SK-N-SH (cell line): ENCODE results near the gene PRMT7. TPM values are rescaled to one million over a fixed set of nuclear protein-coding genes. Genes with fewer than 3 reads are reported as not detected.

ENCODE experiments used
- CTCF ChIA-PET: fragments of 300-600, 350-600 bp; formaldehyde crosslinking; extraction: SDS; loops from one replicate; lab custom pipeline; 2021; lab: Yijun Ruan, JAX
- POLR2A ChIA-PET: fragments of 350-600 bp; sonication (Branson Sonifier 250); formaldehyde crosslinking; extraction: SDS; loops from one replicate; lab custom pipeline; 2020; ENCODE audit warnings: antibody characterized with exemption, inconsistent platforms; lab: Yijun Ruan, JAX
- DNase-seq: peaks from one replicate; pipeline ENCODE4 v3.0.0; 2012
- H2AFZ ChIP-seq: fragments of 200-600 bp; sonication (generic); 2 replicates; pipeline ENCODE4 v1.8.1; 2016; ENCODE audit warnings: antibody characterized with exemption, mild to moderate bottlenecking, low read depth
- H3F3A ChIP-seq: fragments of 200-600 bp; sonication (generic); replicated peaks from 2 replicates; pipeline ENCODE3; 2016; ENCODE audit warnings: antibody characterized with exemption, mild to moderate bottlenecking; ENCODE audit not compliant: insufficient read depth
- H3K27ac ChIP-seq, 2 experiments: fragments of 200-500 bp in 1 of 2; fragments of 200-600 bp in 1 of 2; sonication (Bioruptor generic) in 1 of 2; sonication (generic), shearing (Covaris generic) in 1 of 2; 2 replicates each; pipeline versions ENCODE4 v1.5.1 to v1.6.1; 2014 to 2016; ENCODE audit warnings: low read depth in 2 of 2, inconsistent platforms in 1 of 2, low read length in 1 of 2, mild to moderate bottlenecking in 1 of 2, mixed read lengths in 1 of 2
- H3K27me3 ChIP-seq: fragments of 200-600 bp; sonication (generic), shearing (Covaris generic); 2 replicates; pipeline ENCODE4 v1.6.1; 2016; ENCODE audit warnings: mixed run types; ENCODE audit not compliant: insufficient read depth
- H3K36me3 ChIP-seq, 2 experiments: fragments of 200-500 bp in 1 of 2; fragments of 200-600 bp in 1 of 2; sonication (Bioruptor generic) in 1 of 2; sonication (generic) in 1 of 2; replicated peaks in 1 of 2; 2 replicates each; pipeline versions ENCODE3 to v1.5.1; 2014 to 2016; ENCODE audit warnings: low read length in 1 of 2, mild to moderate bottlenecking in 1 of 2; ENCODE audit not compliant: insufficient read depth in 2 of 2, control insufficient read depth in 1 of 2
- H3K4me1 ChIP-seq, 2 experiments: fragments of 200-500 bp in 1 of 2; fragments of 200-600 bp in 1 of 2; sonication (Bioruptor generic) in 1 of 2; sonication (generic), shearing (Covaris generic) in 1 of 2; 2 replicates each; pipeline versions ENCODE4 v1.5.1 to v1.6.1; 2014 to 2016; ENCODE audit warnings: low read depth in 1 of 2, low read length in 1 of 2, mixed run types in 1 of 2; ENCODE audit not compliant: insufficient read depth in 2 of 2, control insufficient read depth in 1 of 2
- H3K4me2 ChIP-seq: fragments of 200-600 bp; sonication (generic), shearing (Covaris generic); 2 replicates; pipeline ENCODE4 v1.6.1; 2017; ENCODE audit warnings: mixed run types
- H3K4me3 ChIP-seq, 2 experiments: fragments of 200-500 bp in 1 of 2; fragments of 200-600 bp in 1 of 2; sonication (Bioruptor generic) in 1 of 2; sonication (generic), shearing (Covaris generic) in 1 of 2; 2 replicates each; pipeline versions ENCODE4 v1.5.1 to v1.8.1; 2014 to 2016; ENCODE audit warnings: low read depth in 2 of 2, inconsistent platforms in 1 of 2, low read length in 1 of 2, mild to moderate bottlenecking in 1 of 2, mixed read lengths in 1 of 2, moderate library complexity in 1 of 2
- H3K79me2 ChIP-seq: fragments of 200-600 bp; sonication (generic); 2 replicates; pipeline ENCODE4 v1.8.1; 2017; ENCODE audit warnings: mild to moderate bottlenecking; ENCODE audit not compliant: insufficient read depth
- H3K9ac ChIP-seq: fragments of 200-600 bp; sonication (generic); 2 replicates; pipeline ENCODE4 v1.6.1; 2017; ENCODE audit warnings: mixed run types
- H3K9me2 ChIP-seq: fragments of 200-600 bp; sonication (generic); 2 replicates; pipeline ENCODE4 v1.6.1; 2017; ENCODE audit warnings: mixed run types
- H3K9me3 ChIP-seq: fragments of 200-600 bp; sonication (generic); 2 replicates; pipeline ENCODE4 v1.6.1; 2017; ENCODE audit warnings: mixed run types, mild to moderate bottlenecking, moderate library complexity
- H4K20me1 ChIP-seq: fragments of 200-600 bp; sonication (generic); 2 replicates; pipeline ENCODE4 v1.6.1; 2017; ENCODE audit warnings: mild to moderate bottlenecking, mixed run types; ENCODE audit not compliant: insufficient read depth
- FOSL2 ChIP-seq: IDR thresholded peaks from 2 replicates; pipeline ENCODE4 v1.4.0; 2012; ENCODE audit warnings: low read depth, mild to moderate bottlenecking, moderate library complexity, borderline replicate concordance
- IRF3 ChIP-seq: fragments of 150-350 bp; IDR thresholded peaks from 2 replicates; pipeline ENCODE4 v1.6.1; 2016; ENCODE audit warnings: mild to moderate bottlenecking, low read depth, low read length
- NRF1 ChIP-seq: IDR thresholded peaks from 2 replicates; pipeline ENCODE4 v1.6.1; 2012; ENCODE audit warnings: low read depth, mild to moderate bottlenecking, low read length
- REST ChIP-seq: IDR thresholded peaks from 2 replicates; pipeline ENCODE4 v1.6.1; 2012; ENCODE audit warnings: mild to moderate bottlenecking, low read depth, low read length, moderate library complexity
- RFX5 ChIP-seq: IDR thresholded peaks from 2 replicates; pipeline ENCODE4 v1.6.1; 2012; ENCODE audit warnings: mild to moderate bottlenecking, improper control_type of control experiment, low read length
- RXRA ChIP-seq: IDR thresholded peaks from 2 replicates; pipeline ENCODE4 v1.4.0; 2012; ENCODE audit warnings: low read depth, mild to moderate bottlenecking, borderline replicate concordance
- SIN3A ChIP-seq: IDR thresholded peaks from 2 replicates; pipeline ENCODE4 v1.6.1; 2012; ENCODE audit warnings: low read depth, mild to moderate bottlenecking, low read length, moderate library complexity, borderline replicate concordance
- TAF1 ChIP-seq: IDR thresholded peaks from 2 replicates; pipeline ENCODE4 v1.6.1; 2012; ENCODE audit warnings: low read depth, mild to moderate bottlenecking, low read length, moderate library complexity, borderline replicate concordance
- ZBTB33 ChIP-seq: IDR thresholded peaks from 2 replicates; pipeline ENCODE4 v1.4.0; 2012; ENCODE audit warnings: low read depth, borderline replicate concordance
- WGBS: methylation state at CpG from one replicate; pipeline ENCODE4 v1.1.6; 2017; ENCODE audit warnings: low lambda C conversion rate; 5-methylcytosine and 5-hydroxymethylcytosine counted together
- polyA plus RNA-seq, 3 experiments: library from polyadenylated mRNA; depleted of rRNA; stranded (reverse); fragments of >200 nt; gene quantifications; 2 replicates each; pipeline ENCODE4 v1.2.3, GENCODE V29; 2012

The PRMT7 gene
- polyA plus RNA-seq, 1 of the 3 experiments (the other 2 are of a cell fraction) = 46.0 TPM

DNA sequence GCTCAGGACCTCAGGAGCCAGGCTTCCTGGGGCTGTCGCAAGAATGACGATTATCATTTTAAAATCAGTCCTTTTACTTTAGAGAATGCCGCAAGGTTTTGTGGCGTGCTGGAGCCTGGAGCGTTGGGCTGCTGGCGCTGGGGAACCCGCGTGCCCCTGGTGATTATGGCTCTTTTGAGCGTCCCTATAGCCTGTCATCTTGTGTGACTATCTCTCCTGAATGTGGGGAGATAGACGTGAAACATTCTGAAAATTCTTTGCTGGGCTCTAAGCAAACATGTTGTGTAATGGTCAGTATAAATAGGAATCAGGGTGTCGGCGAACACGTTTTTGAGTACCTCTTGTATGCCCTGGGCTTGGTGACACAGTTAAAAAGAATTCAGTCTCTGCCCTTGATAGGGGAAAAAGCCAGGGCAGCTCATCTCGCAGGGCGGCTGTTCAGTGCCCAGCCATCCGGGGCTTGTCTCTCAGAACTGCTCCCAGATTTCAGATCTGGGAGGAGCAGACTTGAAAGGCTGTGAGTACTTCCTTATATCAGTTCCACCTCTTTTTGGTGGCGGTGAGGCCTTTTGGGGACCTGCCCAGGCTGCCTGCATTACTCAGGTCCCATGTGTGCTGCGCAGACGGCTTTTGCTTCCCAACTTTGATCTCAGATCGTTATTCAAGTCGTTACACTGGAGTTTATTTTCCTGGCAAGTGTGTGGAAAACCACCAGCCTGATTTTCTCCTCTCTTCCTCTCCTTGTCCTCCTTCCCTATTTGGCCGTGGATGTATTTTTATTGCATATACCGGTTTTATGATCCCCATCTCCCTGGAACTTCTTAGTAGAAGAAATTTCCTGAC is 45.5 kb upstream of the PRMT7 start:
- ChIA-PET CTCF (interaction anchor here (1.9 to 13.8 kb wide), 4 partner anchors 9 to 171 kb away, joined by 5 to 355 read pairs (median 45); no protein-coding TSS in a partner anchor), POLR2A (no interaction called here)
- Histone ChIP-seq H3K9me2 (no peaks in the 10 kb centered on the region), H3K27me3 (no peaks in the 10 kb centered on the region), H4K20me1 (peaks cover 8% of the 10 kb centered on the region), H2AFZ (peak overlapping the region; percentile 77), H3K9me3 (no peaks in the 10 kb centered on the region), H3K4me3 (peak overlapping the region; percentile 65 to 80), H3K27ac (peak overlapping the region; percentile 87 to 89), H3K4me1 (peaks cover 0 to 4% of the 10 kb centered on the region in 2 experiments; a peak in 2 of 4 replicates), H3K9ac (peak overlapping the region; percentile 91), H3F3A (peaks cover 22% of the 10 kb centered on the region), H3K79me2 (peaks cover 58% of the 10 kb centered on the region), H3K36me3 (peaks cover 4 to 9% of the 10 kb centered on the region in 2 experiments), H3K4me2 (peak overlapping the region; percentile 91)
- TF ChIP-seq FOSL2 (peak; percentile 43; the same call in 1 of the 2 replicates), SIN3A (0 out of 2 replicates have a peak, but pooled peaks have one; percentile 12), NRF1 (no peak), RFX5 (no peak), RXRA (no peak), TAF1 (no peak)
- DNase-seq = peak; percentile 56
- 17% methylated on average over 22 of the region's 23 CpGs for WGBS

DNA sequence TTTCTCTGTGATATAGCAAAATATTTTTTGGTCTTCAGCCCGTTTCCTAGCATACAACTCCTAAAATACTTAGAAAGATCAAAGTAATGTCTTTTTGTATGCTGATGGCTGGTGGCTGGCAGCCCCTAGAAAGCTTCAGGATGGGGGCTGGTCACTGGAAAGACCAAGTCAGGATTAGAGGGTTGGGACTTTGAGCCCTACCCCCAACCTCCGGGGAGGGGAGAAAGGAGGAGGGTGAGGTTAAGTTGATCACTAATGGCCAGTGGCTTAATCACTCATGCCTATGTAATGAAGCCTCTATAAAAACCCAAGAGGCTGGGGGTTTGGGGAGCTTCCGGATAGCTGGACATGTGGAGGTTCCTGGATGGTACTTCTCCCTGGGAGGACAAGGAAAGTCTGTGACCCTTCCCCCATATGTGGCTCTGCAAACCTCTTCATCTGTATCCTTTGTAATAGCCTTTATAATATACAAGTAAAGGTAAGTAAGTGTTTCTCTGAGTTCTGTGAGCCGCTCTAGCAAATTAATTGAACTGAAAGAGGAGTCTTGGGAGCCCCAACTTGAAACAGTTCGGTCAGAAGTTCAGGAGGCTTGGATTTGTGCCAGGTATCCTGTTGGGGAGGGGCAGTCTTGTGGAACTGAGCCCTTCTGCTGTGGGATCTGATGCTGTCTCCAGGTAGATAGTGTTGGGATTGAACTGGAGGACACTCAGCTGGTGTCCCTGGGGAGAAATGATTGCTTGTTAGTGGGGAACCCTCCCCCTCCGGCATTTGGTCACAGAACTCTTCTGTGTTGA is 43.0 kb upstream of the PRMT7 start:
- H4K20me1 ChIP-seq = peaks cover 19% of the 10 kb centered on the region
- no peak for DNase-seq
- no peaks in the 10 kb centered on the region for H3K9me2 ChIP-seq
- H3K9ac ChIP-seq = no peak overlapping the region
- peaks cover 0 to 4% of the 10 kb centered on the region in 2 experiments; a peak in 2 of 4 replicates for H3K4me1 ChIP-seq
- POLR2A ChIA-PET = no interaction called here
- no peaks in the 10 kb centered on the region for H3K27me3 ChIP-seq
- no peak overlapping the region for H2AFZ ChIP-seq
- peaks cover 22% of the 10 kb centered on the region for H3F3A ChIP-seq
- H3K9me3 ChIP-seq = no peaks in the 10 kb centered on the region
- CTCF ChIA-PET = interaction anchor here (0.8 to 13.8 kb wide), 4 partner anchors 16 to 174 kb away, joined by 3 to 355 read pairs (median 4); no protein-coding TSS in a partner anchor
- peaks cover 83% of the 10 kb centered on the region for H3K79me2 ChIP-seq
- H3K27ac ChIP-seq = no peak overlapping the region
- peaks cover 0 to 9% of the 10 kb centered on the region in 2 experiments for H3K36me3 ChIP-seq
- TF ChIP-seq REST = no peak
- TF ChIP-seq ZBTB33 = no peak
- TF ChIP-seq IRF3 = no peak
- no peak for TF ChIP-seq SIN3A
- H3K4me3 ChIP-seq = no peak overlapping the region
- H3K4me2 ChIP-seq = no peak overlapping the region
- WGBS = 90% methylated on average over 6 of the region's 6 CpGs
